GM10248 (cell line): Measurements from ENCODE around the gene KCTD1.

ENCODE experiments used
- CTCF ChIA-PET: fragments of 300-600 bp; sonication (Branson Sonifier 250); formaldehyde crosslinking; extraction: SDS; loops from one replicate; lab custom pipeline; 2021; ENCODE audit warnings: antibody characterized with exemption; lab: Yijun Ruan, JAX
- POLR2A ChIA-PET: fragments of 350-650 bp; sonication (Branson Sonifier 250); formaldehyde crosslinking; extraction: SDS; loops from one replicate; lab custom pipeline; 2020; ENCODE audit warnings: antibody characterized with exemption; lab: Yijun Ruan, JAX
- DNase-seq: peaks from one replicate; pipeline ENCODE4 v3.0.0; 2012; ENCODE audit errors: extremely low spot score
- CTCF ChIP-seq: IDR thresholded peaks from 2 replicates; pipeline ENCODE4 v1.5.1; 2012; ENCODE audit warnings: mild to moderate bottlenecking, low read depth; ENCODE audit errors: extremely low read depth, missing control alignments, control extremely low read depth

The KCTD1 gene

DNA sequence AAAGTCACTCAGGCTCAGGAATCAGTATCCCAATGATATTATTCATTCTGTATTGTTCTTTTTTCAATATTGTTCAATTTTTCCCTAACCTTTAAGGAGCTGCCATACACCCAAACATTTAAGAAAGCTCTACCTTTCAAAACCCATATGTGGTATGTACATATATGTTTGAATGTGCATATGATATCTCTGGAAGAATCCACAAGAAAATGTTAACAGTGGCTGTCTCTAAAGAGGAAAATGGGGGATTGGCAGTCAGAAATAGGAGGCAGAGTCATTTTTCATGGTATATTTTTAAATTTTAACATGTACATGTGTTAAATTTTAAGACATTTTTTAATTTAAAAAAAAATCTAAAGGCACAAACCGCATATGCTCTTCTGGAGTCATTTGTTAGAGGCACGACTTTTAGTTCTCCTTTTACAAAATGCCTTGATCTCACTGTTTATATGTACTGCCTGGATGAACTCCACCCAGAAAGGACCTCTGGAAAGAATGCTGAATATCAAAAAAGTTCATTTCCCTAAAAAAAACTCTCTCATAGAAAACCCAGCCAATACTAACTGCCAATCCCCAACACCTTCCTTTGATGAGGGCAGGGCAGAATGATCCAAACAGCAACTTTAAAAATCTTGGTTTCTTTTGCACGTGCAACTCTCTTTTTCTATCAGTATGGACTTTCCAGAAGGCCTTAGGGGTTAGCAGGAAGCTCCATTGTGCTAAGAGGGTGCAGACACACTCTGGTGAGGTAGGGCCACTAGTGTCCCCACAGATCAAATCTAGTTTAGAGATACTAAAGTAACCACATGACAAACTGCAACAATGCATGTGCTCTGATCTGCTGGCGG, 23.6 kb downstream of the KCTD1 start:
- DNase-seq: no peak
- ChIA-PET CTCF (interaction anchor here (0.9 to 1.3 kb wide), 3 partner anchors 23 to 87 kb away, joined by 3 to 4 read pairs (median 4); no protein-coding TSS in a partner anchor), POLR2A (no interaction called here)
- no peak for TF ChIP-seq CTCF

DNA sequence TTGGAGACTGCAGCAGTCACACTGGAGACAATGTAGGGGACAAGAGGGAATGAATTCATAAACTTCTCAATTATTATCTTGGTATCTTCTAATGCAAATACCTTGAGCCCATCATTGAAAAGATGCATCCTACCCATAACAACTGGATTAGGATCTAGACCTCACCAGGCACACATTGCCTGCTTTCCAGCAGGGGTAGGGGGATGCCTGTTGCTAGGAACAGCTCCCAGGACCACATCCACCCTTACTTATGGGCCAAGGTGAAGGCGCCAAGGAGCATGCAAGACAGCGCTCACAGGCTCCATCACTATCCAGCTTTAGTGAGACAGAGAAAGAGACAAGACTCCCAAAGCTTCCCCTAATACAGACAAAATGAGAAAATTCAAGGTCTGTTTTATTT, 24.4 kb downstream of the KCTD1 start:
- DNase-seq: no peak
- no peak for TF ChIP-seq CTCF
- CTCF ChIA-PET: interaction anchor here (0.9 to 1.3 kb wide), 3 partner anchors 24 to 86 kb away, joined by 3 to 4 read pairs (median 4); no protein-coding TSS in a partner anchor
- POLR2A ChIA-PET: no interaction called here

DNA sequence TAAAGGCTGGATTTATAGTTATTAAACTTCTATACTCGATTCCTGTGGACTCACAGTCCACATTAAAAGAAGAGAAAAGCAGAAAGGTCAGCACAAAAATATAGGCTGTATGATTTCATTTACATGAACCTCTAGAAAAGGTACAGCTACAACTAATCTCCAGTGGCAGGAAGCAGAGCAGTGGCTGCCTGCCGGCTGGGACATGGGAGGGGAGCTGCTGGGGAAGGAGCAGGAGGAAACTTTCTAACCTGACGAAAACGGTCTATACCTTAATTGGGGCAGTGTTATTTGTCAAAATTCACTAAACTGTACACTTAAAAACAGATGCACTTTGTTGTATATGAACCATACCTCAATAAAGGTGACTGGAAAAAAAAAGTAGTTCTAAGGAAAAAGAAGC, 26.7 kb downstream of the KCTD1 start:
- TF ChIP-seq CTCF: no peak
- CTCF ChIA-PET: interaction anchor here (1.0 to 2.3 kb wide), 5 partner anchors 8 to 237 kb away, joined by 3 to 6 read pairs (median 5); no protein-coding TSS in a partner anchor
- POLR2A ChIA-PET: no interaction called here
- no peak for DNase-seq

GRCh38 chr18:26520974-26521373, 27.4 kb downstream of the KCTD1 start:
- CTCF ChIA-PET: interaction anchor here (1.1 to 2.3 kb wide), 3 partner anchors 9 to 34 kb away, joined by 3 to 5 read pairs (median 3); no protein-coding TSS in a partner anchor
- POLR2A ChIA-PET: no interaction called here
- no peak for TF ChIP-seq CTCF
- DNase-seq: no peak

DNA sequence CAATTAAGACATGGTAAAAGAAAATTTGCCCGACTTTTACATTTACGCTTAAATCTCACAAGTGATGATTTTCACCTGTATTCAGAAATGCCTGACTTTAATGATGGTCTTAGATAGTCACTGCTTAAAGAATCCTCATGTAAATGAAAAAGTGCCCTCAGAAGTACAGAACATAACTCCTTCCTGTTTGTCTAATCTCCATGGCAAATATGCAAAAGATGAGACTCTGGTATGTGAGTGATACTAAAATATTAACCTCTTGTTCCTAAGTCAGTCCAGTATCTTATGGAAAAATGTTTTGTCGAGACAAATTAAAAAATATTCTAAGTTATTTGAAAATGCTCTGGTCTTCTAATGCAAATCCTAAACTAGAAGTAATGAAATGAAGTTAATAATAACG, 29.2 kb downstream of the KCTD1 start:
- no peak for TF ChIP-seq CTCF
- ChIA-PET POLR2A (no interaction called here), CTCF (interaction anchor here (3.5 kb wide), 1 partner anchor 8 kb away, joined by 10 read pairs; no protein-coding TSS in a partner anchor)
- no peak for DNase-seq

- ChIA-PET CTCF (interaction anchor here (3.5 kb wide), 1 partner anchor 10 kb away, joined by 10 read pairs; no protein-coding TSS in a partner anchor), POLR2A (no interaction called here)
- no peak for TF ChIP-seq CTCF
- DNase-seq: no peak
Measured at GRCh38 chr18:26516964-26517363, 31.4 kb downstream of the KCTD1 start.
